ENCODE results near the gene CCDC184. TPM values are rescaled to one million over a fixed set of nuclear protein-coding genes. Genes with fewer than 3 reads are reported as not detected.

The CCDC184 gene
- total and polyA plus RNA-seq, 2 of the 13 experiments (the other 11 are each of a cell fraction or from before 2014, with no cell fraction given), result not detected

DNA sequence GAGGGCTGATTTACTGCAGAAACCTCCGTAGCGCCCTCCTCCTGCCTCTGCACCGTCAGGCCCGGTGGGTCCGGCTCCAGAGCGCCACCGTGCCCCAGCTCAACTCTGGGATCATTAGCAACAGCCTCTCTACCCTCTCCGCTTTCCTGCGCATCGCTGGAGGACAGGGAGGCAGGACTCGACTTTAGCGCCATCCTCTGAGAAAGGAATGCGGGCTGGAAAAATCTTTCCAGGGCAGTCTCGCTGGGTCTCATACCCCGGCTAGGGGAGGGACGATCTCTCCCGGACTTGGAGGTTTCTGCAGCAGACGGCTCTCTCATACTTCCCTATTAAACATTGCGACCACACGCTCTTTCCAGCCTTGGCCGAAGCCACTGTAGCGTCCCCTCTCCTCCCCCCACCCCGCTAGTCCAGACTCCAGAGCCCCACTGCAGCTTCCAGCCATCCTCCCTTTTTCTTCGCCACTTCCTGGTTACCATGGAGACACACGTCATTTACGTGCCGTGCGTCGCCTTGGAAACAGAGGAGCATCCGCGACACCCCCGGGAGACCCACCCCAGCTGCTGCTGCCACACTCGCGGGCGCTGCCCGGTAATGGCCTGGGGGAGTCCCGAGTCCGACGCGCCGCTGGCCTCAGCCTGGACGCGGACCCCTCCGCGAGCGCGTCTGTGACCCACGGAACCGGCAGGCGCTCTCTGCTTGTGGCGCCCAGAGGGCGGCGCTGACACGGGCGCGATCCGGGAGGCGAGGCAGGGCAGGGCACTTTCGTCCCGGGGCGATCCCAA is at the start of gene CCDC184 (continued):
- TF ChIP-seq, protein P1, sequence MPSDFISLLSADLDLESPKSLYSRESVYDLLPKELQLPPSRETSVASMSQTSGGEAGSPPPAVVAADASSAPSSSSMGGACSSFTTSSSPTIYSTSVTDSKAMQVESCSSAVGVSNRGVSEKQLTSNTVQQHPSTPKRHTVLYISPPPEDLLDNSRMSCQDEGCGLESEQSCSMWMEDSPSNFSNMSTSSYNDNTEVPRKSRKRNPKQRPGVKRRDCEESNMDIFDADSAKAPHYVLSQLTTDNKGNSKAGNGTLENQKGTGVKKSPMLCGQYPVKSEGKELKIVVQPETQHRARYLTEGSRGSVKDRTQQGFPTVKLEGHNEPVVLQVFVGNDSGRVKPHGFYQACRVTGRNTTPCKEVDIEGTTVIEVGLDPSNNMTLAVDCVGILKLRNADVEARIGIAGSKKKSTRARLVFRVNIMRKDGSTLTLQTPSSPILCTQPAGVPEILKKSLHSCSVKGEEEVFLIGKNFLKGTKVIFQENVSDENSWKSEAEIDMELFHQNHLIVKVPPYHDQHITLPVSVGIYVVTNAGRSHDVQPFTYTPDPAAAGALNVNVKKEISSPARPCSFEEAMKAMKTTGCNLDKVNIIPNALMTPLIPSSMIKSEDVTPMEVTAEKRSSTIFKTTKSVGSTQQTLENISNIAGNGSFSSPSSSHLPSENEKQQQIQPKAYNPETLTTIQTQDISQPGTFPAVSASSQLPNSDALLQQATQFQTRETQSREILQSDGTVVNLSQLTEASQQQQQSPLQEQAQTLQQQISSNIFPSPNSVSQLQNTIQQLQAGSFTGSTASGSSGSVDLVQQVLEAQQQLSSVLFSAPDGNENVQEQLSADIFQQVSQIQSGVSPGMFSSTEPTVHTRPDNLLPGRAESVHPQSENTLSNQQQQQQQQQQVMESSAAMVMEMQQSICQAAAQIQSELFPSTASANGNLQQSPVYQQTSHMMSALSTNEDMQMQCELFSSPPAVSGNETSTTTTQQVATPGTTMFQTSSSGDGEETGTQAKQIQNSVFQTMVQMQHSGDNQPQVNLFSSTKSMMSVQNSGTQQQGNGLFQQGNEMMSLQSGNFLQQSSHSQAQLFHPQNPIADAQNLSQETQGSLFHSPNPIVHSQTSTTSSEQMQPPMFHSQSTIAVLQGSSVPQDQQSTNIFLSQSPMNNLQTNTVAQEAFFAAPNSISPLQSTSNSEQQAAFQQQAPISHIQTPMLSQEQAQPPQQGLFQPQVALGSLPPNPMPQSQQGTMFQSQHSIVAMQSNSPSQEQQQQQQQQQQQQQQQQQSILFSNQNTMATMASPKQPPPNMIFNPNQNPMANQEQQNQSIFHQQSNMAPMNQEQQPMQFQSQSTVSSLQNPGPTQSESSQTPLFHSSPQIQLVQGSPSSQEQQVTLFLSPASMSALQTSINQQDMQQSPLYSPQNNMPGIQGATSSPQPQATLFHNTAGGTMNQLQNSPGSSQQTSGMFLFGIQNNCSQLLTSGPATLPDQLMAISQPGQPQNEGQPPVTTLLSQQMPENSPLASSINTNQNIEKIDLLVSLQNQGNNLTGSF (CRISPR knock-in tag; IDR thresholded peaks at IDR 0.05), result no peak
- TF ChIP-seq, protein P2, sequence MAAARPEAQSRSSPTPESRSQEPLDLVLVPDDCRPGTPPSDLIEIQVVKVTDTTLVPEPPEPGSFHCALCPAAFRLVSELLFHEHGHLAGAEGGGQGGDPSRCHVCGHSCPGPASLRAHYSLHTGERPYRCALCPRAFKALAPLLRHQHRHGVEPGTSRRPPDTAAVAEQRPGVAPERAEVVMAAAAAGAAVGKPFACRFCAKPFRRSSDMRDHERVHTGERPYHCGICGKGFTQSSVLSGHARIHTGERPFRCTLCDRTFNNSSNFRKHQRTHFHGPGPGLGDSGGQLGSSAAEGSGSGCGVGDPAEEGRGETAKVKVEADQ (CRISPR knock-in tag; IDR thresholded peaks at IDR 0.05; ENCODE audit: borderline replicate concordance), result no peak
- TF ChIP-seq ZNF12 (CRISPR knock-in tag; IDR thresholded peaks at IDR 0.05), result peak; percentile 72

GRCh38 chr12:48135027-48135426 is 48.4 kb upstream of the CCDC184 start:
- no peaks in the 10 kb centered on the region for H3K4me1 ChIP-seq (ENCODE audit: insufficient read depth, low read length)
- in situ Hi-C loops (cut with HindIII; ENCODE audit: extremely low pct_ligation_motif_present, low pct_unique_long_range_greater_than_20kb) (no loop called here), intact Hi-C loops (cut with micrococcal nuclease; ENCODE audit: unreplicated experiment) (no loop called here)
- H3K9ac ChIP-seq (ENCODE audit: insufficient read depth, low read depth, low read length), result no peak overlapping the region
- H3K79me2 ChIP-seq (ENCODE audit: insufficient read depth, low read length), result no peaks in the 10 kb centered on the region
- H3K36me3 ChIP-seq (replicated peaks in 1 of 2; ENCODE audit: control insufficient read depth in 1 of 2, insufficient read depth in 2 of 2, low read length in 2 of 2), result no peaks in the 10 kb centered on the region
- FAIRE-seq (no peak), ATAC-seq (no peak), DNase-seq (ENCODE audit: low spot score) (no peak)
- H3K27ac ChIP-seq (ENCODE audit: extremely low read length, insufficient read depth, low read length), result no peak overlapping the region
- H4K20me1 ChIP-seq (ENCODE audit: insufficient read depth, low read length), result no peaks in the 10 kb centered on the region
- no peak overlapping the region for H3K4me3 ChIP-seq (replicated peaks in 1 of 3; ENCODE audit: insufficient read depth in 1 of 3, low read depth in 2 of 3, low read length in 3 of 3)
- ChIA-PET POLR2A (no interaction called here), CTCF (ENCODE audit: low intra/inter-chr PET ratio, low total read pairs) (no interaction called here)
- no peaks in the 10 kb centered on the region; a peak in 1 of 5 replicates for H3K27me3 ChIP-seq (ENCODE audit: control insufficient read depth in 1 of 2, insufficient read depth in 2 of 2, low read length in 2 of 2)
- BruUV-seq (replicated peaks), result no TSS peak
- no peak overlapping the region for H2AFZ ChIP-seq (ENCODE audit: low read length)
- H3K9me3 ChIP-seq (ENCODE audit: low read length), result no peaks in the 10 kb centered on the region
- H3K4me2 ChIP-seq (ENCODE audit: low read depth, low read length), result no peak overlapping the region
- 69% methylated on average over 4 of the region's 5 CpGs for WGBS (ENCODE audit: low lambda C conversion rate)
- TF ChIP-seq ZNF670 (CRISPR knock-in tag; IDR thresholded peaks at IDR 0.05; ENCODE audit: borderline replicate concordance), result no peak
- TF ChIP-seq YY1 (IDR thresholded peaks at IDR 0.05; ENCODE audit: insufficient read depth, insufficient replicate concordance, low read depth, low read length), result no peak
- no peak for TF ChIP-seq MIXL1 (CRISPR knock-in tag; IDR thresholded peaks at IDR 0.05)
- TF ChIP-seq ZNF841 (CRISPR knock-in tag; IDR thresholded peaks at IDR 0.05; ENCODE audit: borderline replicate concordance), result no peak
- no peak for TF ChIP-seq ZFY (CRISPR knock-in tag; IDR thresholded peaks at IDR 0.05)
- no peak for TF ChIP-seq ZNF749 (CRISPR knock-in tag; IDR thresholded peaks at IDR 0.05; ENCODE audit: borderline replicate concordance)
